Small intestine (tissue), 7 donors: ENCODE results near the gene CNTN1. TPM values are rescaled to one million over a fixed set of nuclear protein-coding genes. Genes with fewer than 3 reads are reported as not detected.

Experiments
- DNase-seq, 2 donors: peaks; one replicate each; pipeline versions ENCODE4 v3.0.0 to v3.0.0-alpha.2; 2013
- FAIRE-seq: peaks from 2 replicates; lab custom pipeline; 2012; peaks lifted over from hg19 to GRCh38; lab: Jason Lieb, UNC
- H3K27ac ChIP-seq, 3 donors: one replicate each; pipeline ENCODE4 v1.5.1; 2013; ENCODE audit warnings: low read length in 2 of 3, mild to moderate bottlenecking in 2 of 3, control low read depth in 1 of 3, inconsistent platforms in 1 of 3, low read depth in 1 of 3, moderate library complexity in 1 of 3
- H3K27me3 ChIP-seq, 3 donors: one replicate each; pipeline ENCODE4 v1.6.1; 2013; ENCODE audit warnings: low read length in 3 of 3, inconsistent platforms in 1 of 3; ENCODE audit not compliant: control insufficient read depth in 3 of 3, insufficient read depth in 3 of 3
- H3K36me3 ChIP-seq, 3 donors: one replicate each; pipeline ENCODE4 v1.6.1; 2013; ENCODE audit warnings: low read length in 3 of 3, inconsistent platforms in 1 of 3, low read depth in 1 of 3, mild to moderate bottlenecking in 1 of 3, moderate library complexity in 1 of 3; ENCODE audit not compliant: control insufficient read depth in 3 of 3, insufficient read depth in 2 of 3
- H3K4me1 ChIP-seq, 3 donors: one replicate each; pipeline ENCODE4 v1.6.1; 2013; ENCODE audit warnings: low read length in 2 of 3, inconsistent platforms in 1 of 3, low read depth in 1 of 3, mild to moderate bottlenecking in 1 of 3, moderate library complexity in 1 of 3; ENCODE audit not compliant: control insufficient read depth in 3 of 3, insufficient read depth in 2 of 3
- H3K4me3 ChIP-seq, 3 donors: one replicate each; pipeline ENCODE4 v1.5.1; 2013; ENCODE audit warnings: low read length in 3 of 3, control low read depth in 1 of 3, inconsistent platforms in 1 of 3, low read depth in 1 of 3, mild to moderate bottlenecking in 1 of 3, moderate library complexity in 1 of 3
- H3K9me3 ChIP-seq, 2 donors: one replicate each; pipeline ENCODE4 v1.6.1; 2013; ENCODE audit warnings: low read depth in 1 of 2, low read length in 1 of 2; ENCODE audit not compliant: control insufficient read depth in 2 of 2, insufficient read depth in 1 of 2
- WGBS, 3 donors: extraction: QIAGEN DNeasy Blood & Tissue Kit; methylation state at CpG; one replicate each; pipeline ENCODE4 v1.1.7; 2013; 5-methylcytosine and 5-hydroxymethylcytosine counted together
- polyA plus RNA-seq, 4 donors: library from polyadenylated mRNA; stranded (reverse) in 3 of 4; unstranded in 1 of 4; fragments of 200-250 nt in 3 of 4; fragments of 120-200 nt in 1 of 4; gene quantifications; one replicate each; pipeline versions ENCODE4 v1.2.1 to v1.2.3, GENCODE V29; 2013
- donor health status: healthy with polysubstance abuse.
- donor health status: control.
- donor health status: control.
- donor health status: Bipolar disorder and iron deficiency.
- donor health status: healthy.

Gene CNTN1
- polyA plus RNA-seq, 4 donors, result under 0.01 to 1.6 (median 0.56) TPM

DNA sequence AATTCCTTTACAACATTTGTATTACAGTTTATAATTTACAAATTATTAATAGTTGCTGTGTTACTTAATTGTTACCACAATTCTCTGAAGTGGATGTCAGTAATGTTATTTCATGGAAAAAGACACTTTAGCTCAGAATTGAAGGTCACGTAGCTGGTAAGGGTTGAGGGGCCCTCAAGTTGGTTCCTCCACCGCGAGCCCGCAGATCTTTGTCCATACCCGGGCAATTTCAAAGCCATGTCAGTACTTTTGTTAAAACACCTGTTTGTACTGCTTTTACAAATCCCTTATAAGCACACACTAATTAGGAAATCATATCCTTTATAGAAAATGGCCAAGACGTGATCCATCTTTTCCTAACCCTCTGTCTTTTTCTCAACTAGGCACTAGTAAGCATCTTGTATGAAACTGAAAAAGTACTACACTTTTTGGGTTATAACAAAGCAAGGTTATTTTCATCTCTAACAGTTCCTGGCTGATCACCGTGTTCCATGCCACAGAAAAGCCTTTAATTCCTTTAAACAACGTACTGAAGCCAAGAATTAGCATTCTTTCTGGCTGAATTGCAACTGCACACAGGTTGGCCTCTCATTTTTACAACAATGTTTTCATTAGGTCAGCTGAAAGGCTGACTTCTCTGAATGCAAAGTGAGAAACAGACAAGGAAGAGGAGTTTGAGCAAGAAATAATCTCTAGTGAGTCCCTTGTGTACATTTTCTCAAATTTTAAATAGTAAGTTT is 76.1 kb downstream of the CNTN1 start:
- no peaks in the 10 kb centered on the region for H3K36me3 ChIP-seq
- H3K4me1 ChIP-seq, result no peaks in the 10 kb centered on the region
- no peaks in the 10 kb centered on the region for H3K27me3 ChIP-seq
- H3K9me3 ChIP-seq, result no peaks in the 10 kb centered on the region
- H3K27ac ChIP-seq, result no peak overlapping the region
- no peak overlapping the region for H3K4me3 ChIP-seq
- WGBS, 3 donors, result 83 to 86% (median 83%) methylated on average over 8 of the region's 8 CpGs
- FAIRE-seq, result no peak
- no peak for DNase-seq

DNA sequence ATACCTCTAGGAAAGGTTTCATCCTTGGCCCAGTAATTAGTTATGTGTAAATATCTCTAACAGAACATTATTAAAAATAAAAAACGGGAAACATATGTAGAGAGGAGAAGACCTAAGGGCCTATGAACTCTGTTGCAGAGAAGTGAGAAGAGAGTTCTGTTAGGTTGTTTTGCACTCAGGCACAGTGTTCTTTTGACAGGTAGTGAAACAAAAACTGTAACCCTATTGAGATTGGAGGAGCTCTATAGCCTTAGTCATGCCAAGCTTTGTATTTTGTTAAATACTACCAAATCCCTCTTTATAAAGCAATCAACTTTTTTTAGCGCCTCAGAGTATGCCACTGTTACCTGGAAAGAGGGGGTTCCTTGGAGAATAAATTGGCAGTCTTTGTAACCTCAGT is 77.6 kb downstream of the CNTN1 start:
- FAIRE-seq (no peak), DNase-seq (no peak)
- Histone ChIP-seq H3K9me3 (no peaks in the 10 kb centered on the region), H3K36me3 (no peaks in the 10 kb centered on the region), H3K4me1 (no peaks in the 10 kb centered on the region), H3K4me3 (no peak overlapping the region), H3K27ac (no peak overlapping the region), H3K27me3 (no peaks in the 10 kb centered on the region)
- WGBS, 3 donors, result 29 to 42% (median 31%) methylated on average over 2 of the region's 2 CpGs

DNA sequence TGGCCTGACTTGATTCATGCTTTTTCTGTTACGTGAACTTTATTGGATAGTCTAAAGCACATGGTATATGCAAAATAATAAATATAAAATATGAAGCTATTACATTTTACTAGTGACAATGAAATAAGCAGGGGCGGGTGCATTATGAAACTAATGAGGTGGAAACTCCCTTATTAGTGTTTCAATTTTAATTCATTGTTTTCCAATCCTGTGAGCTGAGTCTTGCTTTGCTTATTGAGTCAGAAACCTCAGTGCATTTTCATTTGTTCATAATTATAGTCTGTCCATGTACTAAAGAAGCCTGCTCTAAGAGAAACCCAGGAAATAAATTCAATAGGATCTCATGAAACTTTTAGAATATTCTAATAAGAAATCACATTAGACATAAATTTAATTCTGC is 78.5 kb downstream of the CNTN1 start:
- Histone ChIP-seq H3K27me3 (no peaks in the 10 kb centered on the region), H3K4me3 (no peak overlapping the region), H3K9me3 (no peaks in the 10 kb centered on the region), H3K36me3 (no peaks in the 10 kb centered on the region), H3K27ac (no peak overlapping the region), H3K4me1 (no peaks in the 10 kb centered on the region)
- FAIRE-seq, result no peak
- WGBS, 3 donors, result 67 to 79% (median 69%) methylated on average over 2 of the region's 2 CpGs
- DNase-seq, result no peak

DNA sequence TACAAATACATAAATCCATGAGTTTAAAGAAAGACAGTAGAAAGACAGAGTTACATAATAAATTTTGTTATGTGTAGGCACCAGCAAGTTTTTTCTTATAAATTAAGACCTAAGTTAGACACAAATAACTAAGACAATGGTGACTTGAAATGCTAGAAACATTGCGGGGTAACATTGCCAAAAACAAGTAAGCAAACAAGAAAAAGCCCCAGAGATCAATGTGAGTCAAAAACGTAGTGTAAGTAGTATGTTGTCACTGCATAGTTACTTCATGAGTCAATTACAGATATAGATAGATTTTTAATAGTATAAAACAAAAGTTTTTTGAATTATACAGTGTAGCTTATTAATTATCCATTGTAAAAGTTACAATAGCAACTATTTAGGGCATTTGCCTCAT is 83.4 kb downstream of the CNTN1 start:
- no peaks in the 10 kb centered on the region for H3K4me1 ChIP-seq
- 57 to 63% (median 61%) methylated on average over 2 of the region's 2 CpGs for WGBS, 3 donors
- no peaks in the 10 kb centered on the region for H3K9me3 ChIP-seq
- H3K27ac ChIP-seq, result no peak overlapping the region
- DNase-seq (no peak), FAIRE-seq (no peak)
- no peak overlapping the region for H3K4me3 ChIP-seq
- no peaks in the 10 kb centered on the region for H3K27me3 ChIP-seq
- H3K36me3 ChIP-seq, result no peaks in the 10 kb centered on the region

DNA sequence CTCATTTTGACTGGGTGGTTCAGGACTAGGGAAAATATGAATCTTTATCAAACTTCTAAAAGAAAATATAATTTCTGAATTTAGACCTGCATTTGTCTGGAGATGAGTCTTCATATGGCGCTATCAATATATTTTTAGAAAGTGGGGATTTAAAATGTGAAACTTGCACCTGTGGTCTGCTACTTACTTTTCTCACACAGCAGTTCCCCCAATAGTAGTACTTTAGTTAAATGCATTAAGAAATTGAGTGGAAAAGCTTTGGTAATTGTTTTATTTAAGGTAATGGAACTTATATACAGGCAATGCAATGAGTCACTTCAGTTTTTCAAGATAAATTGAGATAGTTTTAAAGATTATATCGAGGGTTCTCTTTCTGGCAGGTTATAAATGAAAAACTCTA is 91.9 kb downstream of the CNTN1 start:
- H3K9me3 ChIP-seq, result no peaks in the 10 kb centered on the region
- WGBS, 3 donors, result 65 to 83% (median 70%) methylated on average over 2 of the region's 2 CpGs
- no peaks in the 10 kb centered on the region for H3K27me3 ChIP-seq
- FAIRE-seq (no peak), DNase-seq (no peak)
- H3K4me3 ChIP-seq, result no peak overlapping the region
- no peak overlapping the region for H3K27ac ChIP-seq
- H3K4me1 ChIP-seq, result no peaks in the 10 kb centered on the region
- no peaks in the 10 kb centered on the region for H3K36me3 ChIP-seq

DNA sequence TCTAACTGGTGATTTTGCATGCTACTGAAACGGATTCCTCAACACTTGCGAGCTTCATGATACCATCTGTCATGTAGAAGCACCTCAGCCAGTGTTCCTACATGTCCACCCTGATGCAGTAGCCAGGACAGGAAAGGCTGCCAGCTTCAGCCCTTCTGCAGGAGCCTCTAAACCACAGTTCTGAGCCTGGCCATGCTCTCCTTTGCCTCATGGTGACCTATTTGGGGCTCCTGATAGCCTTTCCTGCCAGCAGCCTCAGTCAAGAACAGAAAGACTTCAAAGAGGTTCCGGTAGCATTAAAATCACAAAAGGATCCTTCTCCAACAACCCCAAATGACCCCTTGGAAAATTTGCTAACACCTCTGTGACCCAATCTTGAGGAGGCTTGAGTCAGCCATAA is 96.0 kb downstream of the CNTN1 start:
- H3K4me1 ChIP-seq, result no peaks in the 10 kb centered on the region
- FAIRE-seq, result no peak
- no peaks in the 10 kb centered on the region for H3K27me3 ChIP-seq
- no peak overlapping the region for H3K4me3 ChIP-seq
- 77 to 81% (median 79%) methylated on average over 3 of the region's 3 CpGs for WGBS, 3 donors
- no peak for DNase-seq
- no peak overlapping the region for H3K27ac ChIP-seq
- H3K36me3 ChIP-seq, result no peaks in the 10 kb centered on the region
- H3K9me3 ChIP-seq, result no peaks in the 10 kb centered on the region

DNA sequence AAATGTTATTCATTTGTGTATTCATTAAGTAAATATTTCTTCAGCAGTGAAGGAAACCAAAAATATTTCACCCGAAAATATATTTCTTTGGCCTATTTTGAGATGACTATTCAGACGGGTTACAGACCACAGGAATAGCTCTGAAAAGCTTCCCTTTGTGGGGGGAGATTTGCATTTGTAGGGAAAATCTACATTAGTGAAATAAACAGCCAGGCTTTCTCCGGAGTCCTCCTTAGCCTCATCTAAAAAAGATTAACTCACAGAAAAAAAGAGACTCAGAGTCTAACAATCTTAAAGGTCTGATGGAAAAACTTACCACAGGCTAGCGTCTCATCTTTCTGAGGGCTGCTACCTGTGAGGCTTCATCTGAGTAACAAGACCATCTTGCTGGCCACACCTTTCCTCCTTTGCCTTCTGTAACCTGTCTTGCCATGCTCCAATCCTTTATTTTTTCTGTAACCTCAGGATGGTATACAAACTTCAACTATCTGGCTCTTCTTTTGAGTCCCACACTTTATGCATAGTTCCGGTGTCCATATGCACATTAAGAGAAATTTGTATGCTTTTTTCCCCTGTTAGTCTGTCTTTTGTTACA is 100.7 kb downstream of the CNTN1 start:
- 34 to 50% (median 40%) methylated on average over 5 of the region's 5 CpGs for WGBS, 3 donors
- no peaks in the 10 kb centered on the region for H3K4me1 ChIP-seq
- H3K27ac ChIP-seq, result no peak overlapping the region
- no peaks in the 10 kb centered on the region for H3K9me3 ChIP-seq
- DNase-seq (no peak), FAIRE-seq (no peak)
- no peak overlapping the region for H3K4me3 ChIP-seq
- H3K27me3 ChIP-seq, result no peaks in the 10 kb centered on the region
- no peaks in the 10 kb centered on the region for H3K36me3 ChIP-seq

DNA sequence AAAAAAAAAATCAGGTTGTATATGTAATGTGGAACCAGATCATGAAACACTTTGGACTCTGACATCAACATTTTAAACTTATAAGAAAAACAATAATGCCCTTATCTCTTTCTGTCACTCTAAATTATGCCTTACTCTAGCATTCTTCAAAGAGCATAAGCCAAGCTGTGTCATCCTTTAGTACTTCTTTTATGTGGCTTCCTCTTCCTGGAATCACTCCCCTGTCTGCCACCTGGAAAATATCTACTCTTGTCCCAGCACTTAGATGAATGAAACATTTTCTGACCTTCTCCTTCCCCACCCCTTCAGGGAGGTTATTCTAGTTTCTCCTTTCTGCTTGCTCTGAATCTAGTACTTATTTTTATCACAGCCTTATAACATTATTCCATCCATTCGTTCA is 101.2 kb downstream of the CNTN1 start:
- no peak for FAIRE-seq
- H3K27me3 ChIP-seq, result no peaks in the 10 kb centered on the region
- no peak overlapping the region for H3K4me3 ChIP-seq
- H3K4me1 ChIP-seq, result no peaks in the 10 kb centered on the region
- no peak overlapping the region for H3K27ac ChIP-seq
- no peaks in the 10 kb centered on the region for H3K36me3 ChIP-seq
- no peaks in the 10 kb centered on the region for H3K9me3 ChIP-seq
- WGBS, 3 donors, result 53 to 66% (median 64%) methylated on average over 1 of the region's 1 CpG
- DNase-seq, result no peak

DNA sequence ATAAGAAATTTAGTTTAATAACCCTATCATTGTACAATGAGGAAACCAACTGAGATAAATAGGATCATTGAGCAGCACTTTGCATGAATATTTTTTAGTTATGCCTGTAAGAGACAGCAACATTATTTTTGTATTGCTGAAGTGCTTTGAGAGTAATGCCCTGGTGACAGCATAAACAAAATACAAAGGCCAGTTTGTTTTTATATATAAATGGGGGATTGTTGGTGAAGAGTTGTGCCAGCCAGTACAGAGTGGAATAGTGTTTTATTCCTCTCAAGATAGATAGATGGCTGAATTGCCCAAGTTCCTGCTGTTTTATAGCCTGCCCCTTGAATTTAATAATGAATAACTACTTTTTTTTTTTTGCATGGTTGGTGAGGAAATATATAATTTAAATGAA is 101.8 kb downstream of the CNTN1 start:
- no peaks in the 10 kb centered on the region for H3K36me3 ChIP-seq
- H3K4me3 ChIP-seq, result no peak overlapping the region
- no peaks in the 10 kb centered on the region for H3K9me3 ChIP-seq
- H3K4me1 ChIP-seq, result no peaks in the 10 kb centered on the region
- no peak for FAIRE-seq
- no peak overlapping the region for H3K27ac ChIP-seq
- no peaks in the 10 kb centered on the region for H3K27me3 ChIP-seq
- no peak for DNase-seq
